SIG-M5 treated with dmso at 0.1 percent for 504 hours (cell line): ENCODE data around the gene DSE.

Experiments
- DNase-seq: peaks from one replicate; lab custom pipeline; 2025; ENCODE audit not compliant: unreplicated experiment; lab: John Stamatoyannopoulos, UW

DSE gene

GRCh38 chr6:116386581-116387299, 16.0 kb downstream of the DSE start:
- DNase-seq, result peak; percentile 28

GRCh38 chr6:116387374-116387773, 16.6 kb downstream of the DSE start:
- DNase-seq, result no peak

GRCh38 chr6:116388924-116389323, 18.2 kb downstream of the DSE start:
- no peak for DNase-seq

GRCh38 chr6:116389357-116389756, 18.6 kb downstream of the DSE start:
- no peak for DNase-seq

DNA sequence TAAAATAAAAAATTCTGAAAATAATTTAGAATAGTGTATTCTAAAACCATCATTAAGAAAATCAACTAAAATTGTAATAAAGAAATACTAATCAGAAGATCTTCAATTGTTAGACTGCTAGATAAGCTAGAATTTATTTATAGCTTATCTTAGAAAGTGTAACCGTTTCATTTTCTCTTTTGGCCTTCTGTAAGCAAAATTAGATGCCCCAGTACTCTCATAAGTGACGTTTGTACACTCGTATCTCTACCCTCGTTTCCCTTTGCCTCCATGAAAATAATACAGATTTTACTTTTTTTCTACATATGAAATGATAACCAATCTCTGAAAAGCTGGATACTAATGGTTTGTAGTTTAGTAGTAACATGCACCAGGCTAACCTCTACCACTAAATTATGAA, 19.8 kb downstream of the DSE start:
- DNase-seq, result no peak

DNA sequence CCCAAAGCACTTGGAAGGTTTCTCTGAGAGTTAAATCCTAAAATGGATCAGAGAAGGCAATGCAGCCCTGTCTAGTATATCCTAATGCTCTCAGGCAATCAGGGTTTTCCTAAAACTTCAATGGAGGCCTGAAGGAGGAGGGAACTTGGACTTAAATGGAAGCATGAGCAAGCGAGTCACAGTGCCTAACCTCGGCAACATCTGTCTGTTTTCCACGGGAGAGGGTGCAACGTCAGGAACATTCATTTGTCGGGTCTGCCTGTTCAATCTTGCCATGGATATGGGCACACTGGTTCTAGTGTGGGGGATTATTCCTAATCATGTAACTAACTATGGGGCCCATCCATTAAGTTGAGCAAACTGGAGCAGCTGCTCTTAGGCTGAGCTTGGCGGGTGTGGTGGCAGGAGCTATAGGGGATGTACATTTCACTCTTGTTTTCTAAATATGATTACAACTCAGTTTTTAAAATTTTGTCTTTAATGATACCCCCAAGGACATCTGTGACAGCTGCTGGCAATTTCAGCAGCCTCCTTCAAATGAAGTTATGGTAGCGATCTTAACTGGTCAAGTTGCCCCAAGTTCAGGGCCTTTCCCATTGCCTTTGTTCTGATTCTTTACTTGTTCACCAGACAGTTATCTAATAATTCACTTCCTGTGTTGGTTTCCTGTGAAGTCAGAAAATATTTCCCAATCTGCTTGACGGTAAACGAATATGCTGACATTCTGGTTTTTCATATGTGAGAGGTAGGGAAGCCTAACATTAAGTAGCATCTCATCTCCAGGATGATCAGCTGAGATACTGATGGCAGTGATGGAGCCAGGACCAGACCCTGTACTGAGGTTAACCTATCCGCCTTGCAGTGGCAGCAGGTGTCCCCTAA, 21.6 kb downstream of the DSE start:
- no peak for DNase-seq

GRCh38 chr6:116393430-116393829, 22.7 kb downstream of the DSE start:
- no peak for DNase-seq

GRCh38 chr6:116395647-116396046, 24.9 kb downstream of the DSE start:
- DNase-seq, result no peak

- DNase-seq, result no peak
Observed at GRCh38 chr6:116396441-116396840, 25.7 kb downstream of the DSE start.

DNA sequence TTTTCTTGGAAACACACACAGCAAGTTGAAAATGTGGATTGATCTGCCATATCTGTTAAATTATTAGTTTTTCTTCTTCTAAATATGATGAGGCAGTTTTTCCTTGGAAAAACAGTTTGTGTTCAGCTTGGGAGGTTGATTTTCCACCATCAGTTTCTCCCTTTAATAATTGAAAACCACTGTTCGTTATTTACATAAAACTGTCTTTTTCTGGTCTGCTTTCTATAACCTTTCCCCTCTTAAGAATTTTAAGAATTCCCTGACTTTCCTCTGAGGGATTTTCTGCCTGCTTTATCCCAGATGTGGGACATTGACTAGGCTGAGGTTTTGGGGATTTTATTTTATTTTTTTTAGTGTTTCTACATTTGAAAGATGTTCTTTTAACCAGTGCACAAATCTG, 27.2 kb downstream of the DSE start:
- no peak for DNase-seq

GRCh38 chr6:116398316-116399010, 27.7 kb downstream of the DSE start:
- DNase-seq, result no peak

DNA sequence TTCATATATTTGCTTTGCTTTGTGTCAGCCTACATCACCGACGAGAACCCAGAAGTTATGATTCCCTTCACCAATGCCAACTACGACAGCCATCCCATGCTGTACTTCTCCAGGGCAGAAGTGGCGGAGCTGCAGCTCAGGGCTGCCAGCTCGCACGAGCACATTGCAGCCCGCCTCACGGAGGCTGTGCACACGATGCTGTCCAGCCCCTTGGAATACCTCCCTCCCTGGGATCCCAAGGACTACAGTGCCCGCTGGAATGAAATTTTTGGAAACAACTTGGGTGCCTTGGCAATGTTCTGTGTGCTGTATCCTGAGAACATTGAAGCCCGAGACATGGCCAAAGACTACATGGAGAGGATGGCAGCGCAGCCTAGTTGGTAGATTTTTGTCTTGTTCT, 28.5 kb downstream of the DSE start:
- no peak for DNase-seq

- no peak for DNase-seq
Observed at GRCh38 chr6:116400328-116400727, 29.6 kb downstream of the DSE start.

- DNase-seq, result no peak
Observed at GRCh38 chr6:116402108-116402937, 31.6 kb downstream of the DSE start.

DNA sequence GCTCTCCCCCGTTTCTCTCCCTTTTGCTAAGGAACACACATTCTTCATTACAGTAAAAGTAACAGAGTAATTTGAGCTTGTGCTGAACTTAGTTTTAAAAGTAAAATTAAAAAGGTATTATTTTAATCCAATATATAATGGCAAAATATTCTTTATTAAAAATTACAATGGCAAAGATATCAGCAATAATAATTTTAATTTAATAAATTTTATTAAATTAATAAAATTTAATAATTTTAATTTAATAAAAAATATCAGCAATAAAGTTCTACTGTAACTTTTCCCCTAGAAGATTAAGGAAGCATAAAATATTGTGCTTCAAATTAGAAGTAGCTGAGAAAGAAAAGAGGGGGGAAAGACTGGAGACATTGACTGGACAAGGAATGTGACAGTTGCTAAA, 32.5 kb downstream of the DSE start:
- DNase-seq, result no peak

- DNase-seq, result no peak
Observed at GRCh38 chr6:116404696-116405095, 33.9 kb downstream of the DSE start.

DNA sequence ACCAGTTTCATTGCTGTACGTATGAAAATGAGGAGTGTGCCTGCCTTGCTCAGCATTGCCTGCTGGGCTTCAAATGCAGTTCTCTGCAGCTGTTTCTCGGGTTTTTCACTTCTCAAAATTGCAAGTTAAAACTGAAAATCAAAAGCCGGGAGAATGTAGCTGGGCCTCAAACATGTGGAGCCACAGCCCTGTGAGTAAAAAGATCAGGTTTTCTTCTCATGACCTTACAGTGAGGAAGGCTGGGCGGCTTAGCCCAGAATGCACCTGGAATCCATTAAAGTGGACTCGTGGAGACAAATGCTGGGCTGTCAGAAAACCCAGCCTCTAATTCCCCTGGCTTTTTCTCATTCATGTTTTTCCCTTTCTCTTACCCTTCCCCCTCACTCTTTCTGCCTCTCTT, 34.4 kb downstream of the DSE start:
- no peak for DNase-seq

DNA sequence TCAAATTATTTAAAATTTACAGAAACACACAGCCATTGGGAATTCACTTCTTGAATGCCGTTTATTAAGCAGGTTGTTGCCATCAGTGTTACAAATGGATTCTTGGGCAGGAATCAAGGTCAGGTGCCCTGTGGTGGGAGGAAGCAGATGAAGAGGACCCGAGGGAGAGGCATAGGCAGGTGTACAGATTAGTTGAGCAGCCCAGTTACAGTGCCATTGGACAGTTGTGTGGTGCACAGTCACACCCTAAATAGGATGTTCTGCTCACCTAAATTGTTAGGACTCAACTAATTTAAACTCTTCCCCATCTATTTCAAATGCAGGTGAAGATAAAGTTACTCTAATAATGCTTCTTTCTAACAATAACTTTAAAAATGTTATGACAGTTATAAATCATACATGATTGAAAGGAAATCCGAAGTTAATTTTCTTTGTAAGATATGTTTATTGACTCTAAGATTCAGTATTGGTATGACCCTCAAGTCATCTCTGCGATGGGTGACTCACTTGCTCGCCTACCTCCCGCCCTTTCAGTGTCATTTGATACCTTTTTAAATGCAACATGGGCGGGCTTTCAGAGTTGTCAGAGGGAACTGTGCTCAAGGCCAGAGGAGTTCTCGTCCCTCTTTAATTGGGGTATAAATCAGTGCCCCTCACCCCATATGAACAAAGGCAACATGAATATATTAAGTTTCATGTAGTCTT, 35.1 kb downstream of the DSE start:
- DNase-seq, result no peak

DNA sequence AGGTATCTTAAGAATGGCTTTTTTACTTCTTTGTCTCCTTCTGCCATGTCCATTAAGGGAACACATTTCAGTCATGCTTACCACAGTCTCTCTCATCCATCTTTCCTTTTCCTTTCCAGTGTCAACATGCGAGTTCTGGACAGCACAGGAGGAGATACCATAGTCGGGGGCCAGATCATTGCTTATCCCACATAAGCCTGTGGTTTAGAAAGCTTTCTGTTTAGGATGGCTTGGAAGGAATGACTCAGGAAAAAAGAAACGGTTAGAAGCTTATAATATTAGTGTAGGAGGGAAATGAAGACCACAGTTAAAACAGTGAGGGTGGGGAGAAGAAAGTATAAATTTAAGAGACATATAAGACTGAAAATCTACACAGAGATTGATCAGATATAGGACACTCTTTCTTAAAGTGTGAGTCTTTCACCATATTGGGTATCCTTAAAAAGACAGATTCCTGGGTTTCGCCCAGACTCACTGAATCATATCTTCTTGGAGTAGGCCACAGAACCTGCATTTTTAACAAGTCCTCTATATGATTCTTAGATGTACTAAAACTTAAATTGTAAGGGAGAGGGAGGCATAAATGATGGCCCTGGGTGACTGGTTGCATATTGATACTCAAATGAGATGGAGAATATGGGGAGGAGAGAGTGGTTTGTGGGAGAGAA, 36.1 kb downstream of the DSE start:
- DNase-seq, result no peak

DNA sequence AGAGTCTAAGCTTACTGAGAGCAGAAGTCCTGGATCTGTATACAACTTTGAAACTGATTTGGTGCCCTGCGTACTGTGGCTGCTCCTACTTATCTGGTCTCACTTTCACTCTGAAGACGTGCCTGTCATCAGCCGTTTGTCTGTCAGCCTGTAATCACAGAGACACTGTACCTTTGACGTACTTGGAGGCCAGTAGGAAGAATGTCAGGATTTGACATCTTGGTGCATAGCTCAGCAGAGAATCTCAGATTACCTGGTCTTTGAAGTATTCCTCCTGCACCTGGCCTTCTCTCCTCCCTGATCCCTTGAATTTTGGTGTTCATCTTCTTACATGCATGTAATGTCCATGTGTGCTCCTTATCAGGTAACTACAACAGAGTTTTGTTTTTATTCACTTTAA, 37.7 kb downstream of the DSE start:
- no peak for DNase-seq
